ENCODE measurements around the gene URB2.
"Not testable (repeated sequence)": the region's sequence is repeated elsewhere in the genome, so short reads cannot be mapped to it uniquely, and the experiment has no call there.

The URB2 gene

GRCh38 chr1:229693129-229693900 lies 67.3 kb downstream of the URB2 start:
- no peak for DNase-seq (ENCODE audit: low read depth)

DNA sequence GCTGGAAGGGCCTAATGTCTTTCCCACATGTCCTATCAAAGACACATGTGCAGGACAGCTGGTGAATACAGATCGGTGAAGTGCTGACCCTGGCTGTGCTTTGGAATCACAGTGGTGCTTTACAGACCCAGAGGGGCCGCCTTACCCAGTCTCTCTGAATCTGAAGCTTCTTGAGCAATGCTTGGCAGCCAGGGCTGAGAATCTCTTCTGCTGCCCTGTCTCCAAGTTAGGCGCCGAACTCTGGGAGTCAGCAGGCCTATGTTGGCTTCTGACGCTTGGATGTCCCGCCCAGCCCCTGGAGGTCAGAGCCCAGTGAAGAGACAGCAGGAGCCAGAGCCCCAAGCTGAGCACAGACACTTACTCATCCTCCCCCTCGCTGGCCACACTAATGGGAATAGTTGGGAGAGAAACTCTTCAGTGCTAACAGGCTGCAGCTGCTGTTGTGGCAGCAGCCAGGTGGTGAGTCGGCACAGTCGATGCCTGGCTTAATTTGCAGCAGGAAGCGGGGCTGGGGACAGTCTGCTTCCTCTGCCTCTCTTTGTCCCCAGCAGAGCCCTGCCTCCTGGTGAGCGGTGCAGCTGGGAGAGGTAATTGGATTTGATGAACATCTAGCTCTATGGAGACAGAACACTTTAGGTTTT lies 68.1 kb downstream of the URB2 start:
- no peak for DNase-seq (ENCODE audit: low read depth)

DNA sequence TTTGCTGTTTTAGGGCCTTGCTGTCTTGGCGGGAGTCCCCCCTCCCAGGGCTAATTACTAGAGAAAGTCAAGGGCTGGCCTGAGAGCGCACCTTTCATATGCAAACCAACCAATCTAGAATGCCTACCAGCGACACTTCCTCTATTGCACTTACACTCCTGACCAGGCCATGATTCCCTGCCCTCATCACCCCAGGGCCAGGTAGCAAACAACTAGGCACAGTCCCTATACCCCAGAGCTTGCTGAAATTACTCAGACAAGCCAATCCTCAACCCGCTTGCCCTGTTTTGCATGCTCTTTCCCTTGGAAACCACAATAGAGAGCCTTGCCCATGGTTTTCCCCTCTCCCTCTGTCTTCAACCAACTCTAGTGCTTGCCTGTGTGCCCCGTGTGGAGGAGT lies 70.3 kb downstream of the URB2 start:
- DNase-seq (ENCODE audit: low read depth) = no peak

DNA sequence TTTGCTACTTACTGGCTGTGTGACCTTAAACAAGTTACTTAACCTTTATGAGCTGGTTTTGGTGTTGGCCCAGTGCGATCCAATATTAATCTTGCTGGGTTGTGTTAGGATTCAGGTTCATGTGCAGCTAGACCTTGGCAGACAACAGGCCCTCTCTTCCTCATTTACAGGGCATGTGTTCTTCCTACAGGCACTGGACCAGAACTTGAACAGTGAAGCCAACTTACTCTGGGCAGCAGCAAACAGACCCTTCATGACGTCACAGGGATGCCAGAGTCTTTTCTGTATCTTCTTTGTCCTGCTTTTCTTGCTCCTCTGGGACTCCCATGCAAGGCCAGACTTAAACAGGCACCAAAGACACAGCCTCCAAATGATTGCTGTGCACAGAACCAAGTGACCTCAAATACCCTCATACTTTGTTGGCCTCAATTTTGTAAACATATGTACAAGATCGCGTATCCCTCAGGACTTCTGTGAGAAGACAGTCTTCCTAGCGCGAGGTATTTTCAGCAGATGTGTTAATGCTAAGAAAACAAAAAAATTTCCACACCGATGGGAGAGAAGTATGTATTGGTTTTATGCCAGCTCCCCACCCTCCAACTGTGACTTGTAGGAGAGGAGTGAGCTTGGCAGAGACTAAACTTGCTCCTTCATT lies 73.7 kb downstream of the URB2 start:
- DNase-seq (ENCODE audit: low read depth) = no peak

GRCh38 chr1:229704157-229704556 lies 78.1 kb downstream of the URB2 start:
- no peak for DNase-seq (ENCODE audit: low read depth)

GRCh38 chr1:229705152-229705551 lies 79.1 kb downstream of the URB2 start:
- DNase-seq (ENCODE audit: low read depth) = not testable (repeated sequence)

- not testable (repeated sequence) for DNase-seq (ENCODE audit: low read depth)
Measured at GRCh38 chr1:229707127-229707526, 81.1 kb downstream of the URB2 start.

DNA sequence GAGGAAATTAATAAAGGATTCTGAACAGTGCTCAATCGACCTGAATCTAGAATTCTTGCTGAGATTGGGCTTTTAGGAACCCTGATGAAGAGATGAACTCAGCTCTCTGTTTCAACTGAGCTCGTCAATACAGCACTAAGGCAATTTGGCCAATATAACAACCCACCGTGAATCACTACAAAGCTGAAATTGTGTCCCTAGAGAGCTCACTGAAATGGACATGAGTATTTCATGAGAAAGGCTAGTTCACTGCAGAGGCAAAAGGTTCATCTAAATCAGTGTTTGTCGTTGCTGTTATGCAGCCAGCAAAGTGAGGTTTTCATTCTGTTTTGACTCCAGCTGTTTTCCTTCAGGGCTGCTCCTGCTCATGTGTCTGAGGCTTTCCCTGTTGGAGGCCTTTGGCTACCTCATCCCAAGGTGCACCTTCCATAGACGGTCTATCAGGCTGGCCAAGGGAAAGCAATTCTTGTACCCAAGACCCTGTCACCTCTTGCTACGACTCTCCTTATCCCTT lies 83.5 kb downstream of the URB2 start:
- no peak for DNase-seq (ENCODE audit: low read depth)

Data from activated T-cell treated with anti-CD3 and anti-CD28 coated beads for 48 hours (primary cell).